ENCODE data around the gene FOXI1.

- no peak for TF ChIP-seq CTCF (conservative IDR thresholded peaks at IDR 0.05; ENCODE audit: low read length)
- no peak for TF ChIP-seq EZH2phosphoT487 (IDR thresholded peaks at IDR 0.05; ENCODE audit: borderline replicate concordance)
Observed at GRCh38 chr5:170159101-170159698, 53.5 kb downstream of the FOXI1 start.
